Natural killer cell treated with Interleukin-12 subunit alpha and Interleukin-12 subunit beta and Interleukin-15 and Interleukin-18, amount 100 ng/mL, for 72 hours (primary cell): ENCODE data around the gene MYADML2. TPM values are rescaled to one million over a fixed set of nuclear protein-coding genes. Genes with fewer than 3 reads are reported as not detected.

Source experiments
- ATAC-seq, 2 donors: fragments of 150-1000 bp; cut with Tn5 transposase in 1 of 2; sonication (Bioruptor Pico), chemical (Tn5 transposase) in 1 of 2; 2 replicates each; pipeline ENCODE4 v1.10.0; 2021
- DNase-seq: peaks from one replicate; pipeline ENCODE4 v3.0.0; 2022; ENCODE audit warnings: low spot score
- H3K27ac Mint-ChIP-seq, 2 donors: 1 replicate in 1 of 2; 2 replicates in 1 of 2; pipeline ENCODE4 v1.8.0; 2022; ENCODE audit warnings: mixed read lengths in 2 of 2, mild to moderate bottlenecking in 1 of 2, moderate library complexity in 1 of 2
- H3K27me3 Mint-ChIP-seq, 2 donors: 1 replicate in 1 of 2; 2 replicates in 1 of 2; pipeline ENCODE4 v1.8.0; 2022; ENCODE audit warnings: mixed read lengths in 2 of 2
- H3K36me3 Mint-ChIP-seq: one replicate; pipeline ENCODE4 v1.8.0; 2022; ENCODE audit warnings: mixed read lengths
- H3K4me1 Mint-ChIP-seq, 2 donors: 1 replicate in 1 of 2; 2 replicates in 1 of 2; pipeline ENCODE4 v1.8.0; 2022; ENCODE audit warnings: low read depth in 2 of 2, mixed read lengths in 2 of 2, mild to moderate bottlenecking in 1 of 2
- H3K4me3 Mint-ChIP-seq: one replicate; pipeline ENCODE4 v1.8.0; 2022; ENCODE audit warnings: mixed read lengths
- H3K9me3 Mint-ChIP-seq: 2 replicates; pipeline ENCODE4 v1.8.0; 2022; ENCODE audit warnings: mixed read lengths
- total RNA-seq, 2 donors: library from RNA; stranded (reverse); gene quantifications; one replicate each; pipeline ENCODE4 v1.2.3, GENCODE V29; 2022

Gene MYADML2
- total RNA-seq, 2 donors from 2014 or later: not detected

DNA sequence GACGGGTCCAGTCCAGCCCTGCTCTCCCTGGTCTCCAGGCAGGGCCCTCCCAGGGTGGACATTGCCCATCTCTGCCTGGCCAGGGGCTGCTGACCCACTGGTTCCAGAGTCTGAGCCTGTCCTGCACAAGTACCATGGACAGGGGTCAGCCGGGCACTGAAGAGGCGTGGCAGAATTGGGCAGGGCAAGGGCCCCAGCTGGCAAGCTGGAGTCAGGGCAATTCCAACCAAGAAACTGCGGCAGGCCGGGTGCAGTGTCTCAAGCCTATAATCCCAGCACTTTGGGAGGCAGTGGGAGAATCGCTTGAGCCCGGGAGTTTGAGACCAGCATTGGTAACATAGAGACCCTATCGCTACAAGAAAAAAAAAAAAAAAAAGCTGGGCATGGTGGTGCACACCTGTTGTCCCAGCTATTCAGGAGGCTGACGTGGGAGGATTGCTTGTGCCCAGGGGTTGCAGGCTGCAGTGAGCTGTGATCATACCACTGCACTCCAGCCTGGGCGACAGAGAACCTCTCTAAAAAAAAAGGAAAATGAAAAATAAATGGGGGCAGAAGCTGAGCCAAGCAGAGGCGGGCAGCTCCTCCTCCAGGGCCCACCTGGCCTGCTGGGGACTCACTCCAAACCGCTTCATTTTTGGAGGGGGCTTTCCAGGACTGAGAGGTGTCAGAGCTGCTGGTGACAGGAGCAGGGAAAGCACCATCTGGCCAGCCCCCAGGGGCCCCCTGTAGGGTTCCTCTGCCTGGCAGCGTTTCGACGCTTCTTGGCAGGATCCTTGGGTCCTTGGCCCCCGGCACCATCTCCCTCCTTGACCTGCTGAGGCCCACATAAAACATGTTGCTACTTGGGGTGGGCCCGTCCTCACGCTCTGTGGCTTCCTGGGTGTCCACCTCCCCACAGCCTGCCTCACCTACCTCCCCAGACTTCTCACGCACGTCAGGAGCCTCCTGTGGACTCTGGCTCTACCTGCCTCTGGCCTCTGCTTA is 16.6 kb downstream of the MYADML2 start:
- H3K4me3 Mint-ChIP-seq: no peak overlapping the region
- no peak for ATAC-seq
- no peaks in the 10 kb centered on the region for H3K36me3 Mint-ChIP-seq

DNA sequence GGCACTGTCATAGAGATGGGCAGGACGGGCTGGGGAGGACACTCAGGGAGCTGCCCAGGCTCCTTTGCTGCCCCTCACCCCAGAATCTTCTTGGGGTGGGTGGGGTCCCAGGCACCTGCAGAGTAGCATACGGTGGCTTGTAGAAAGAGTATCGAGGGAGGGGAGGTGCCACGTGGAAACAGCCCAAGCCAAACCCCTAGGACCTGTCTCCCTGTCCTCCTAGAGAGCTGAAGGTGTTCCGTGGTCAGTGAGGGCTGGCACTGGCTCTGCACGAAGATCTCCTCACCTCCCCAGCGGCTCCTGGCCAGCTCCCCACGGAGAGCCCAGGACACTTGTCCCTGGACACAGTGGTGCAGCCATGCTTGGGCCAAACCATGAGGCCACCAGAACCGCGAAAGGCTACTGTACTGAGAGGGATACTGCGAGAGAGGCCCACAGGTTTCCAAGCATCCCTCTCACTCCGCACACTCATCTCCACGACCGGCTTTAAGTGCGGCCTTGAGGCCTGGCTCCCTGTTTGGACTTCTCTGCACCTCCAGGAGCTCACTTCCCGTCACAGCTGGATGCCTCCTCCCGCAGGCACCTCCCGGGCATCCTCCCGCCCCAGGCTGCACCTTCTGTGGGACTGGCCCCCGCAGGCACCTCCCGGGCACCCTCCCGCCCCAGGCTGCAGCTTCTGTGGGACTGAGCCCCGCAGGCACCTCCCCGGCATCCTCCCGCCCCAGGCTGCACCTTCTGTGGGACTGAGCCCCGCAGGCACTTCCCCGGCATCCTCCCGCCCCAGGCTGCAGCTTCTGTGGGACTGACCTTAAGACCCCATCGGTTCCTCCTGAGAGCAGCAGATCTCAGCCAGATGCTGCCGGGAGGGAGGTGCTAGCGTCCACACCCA is 17.5 kb downstream of the MYADML2 start:
- ATAC-seq (no peak), DNase-seq (no peak)
- H3K4me1 Mint-ChIP-seq: peaks cover 8 to 9% of the 10 kb centered on the region in 2 donors
- H3K27me3 Mint-ChIP-seq: peaks cover 0 to 7% of the 10 kb centered on the region in 2 donors
- no peaks in the 10 kb centered on the region for H3K36me3 Mint-ChIP-seq
- H3K27ac Mint-ChIP-seq: no peak overlapping the region
- no peaks in the 10 kb centered on the region for H3K9me3 Mint-ChIP-seq
- no peak overlapping the region for H3K4me3 Mint-ChIP-seq

More for the DNA sequence above, 16.6 kb downstream of the MYADML2 start:
- H3K4me1 Mint-ChIP-seq: peaks cover 8 to 9% of the 10 kb centered on the region in 2 donors
- H3K27me3 Mint-ChIP-seq: peaks cover 0 to 7% of the 10 kb centered on the region in 2 donors
- no peaks in the 10 kb centered on the region for H3K9me3 Mint-ChIP-seq
- no peak for DNase-seq
- no peak overlapping the region for H3K27ac Mint-ChIP-seq

DNA sequence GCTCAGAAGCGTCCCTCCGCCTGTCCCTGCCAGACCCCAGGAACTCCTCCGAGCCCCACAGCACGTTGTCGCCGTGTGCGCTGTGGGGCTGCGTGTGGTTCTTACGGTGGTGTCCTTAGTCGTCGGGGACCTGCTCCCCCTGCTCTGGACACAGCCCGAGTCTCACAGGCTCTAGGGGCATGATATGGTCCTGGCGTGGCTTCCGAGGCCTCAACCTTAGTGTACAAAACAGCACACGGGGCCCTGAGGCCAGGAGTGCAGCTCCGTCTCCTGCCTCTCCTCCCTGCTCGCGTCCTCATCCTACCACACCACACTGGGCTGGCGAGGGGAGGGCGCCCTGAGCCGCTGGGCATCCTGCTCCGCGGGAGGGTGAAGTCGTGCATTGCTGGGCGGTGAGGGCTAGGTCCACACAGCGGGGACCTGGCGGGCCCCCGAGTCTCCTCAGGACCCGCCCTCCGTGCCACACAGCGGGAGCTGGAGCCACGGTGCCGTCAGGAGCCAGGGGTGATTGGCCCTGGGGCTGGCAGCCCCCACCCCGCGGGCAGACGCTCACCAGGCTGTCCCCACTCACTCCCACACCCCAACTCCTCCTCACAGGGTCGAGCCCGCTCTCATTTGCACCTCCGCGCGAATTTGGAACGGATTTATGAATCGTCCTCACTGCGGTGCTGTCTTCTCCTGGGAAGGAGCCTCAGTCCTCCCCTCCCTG is 18.3 kb downstream of the MYADML2 start:
- Mint-ChIP-seq H3K9me3 (no peaks in the 10 kb centered on the region), H3K27me3 (peaks cover 0 to 7% of the 10 kb centered on the region in 2 donors), H3K4me1 (peaks cover 11 to 14% of the 10 kb centered on the region in 2 donors), H3K36me3 (no peaks in the 10 kb centered on the region), H3K4me3 (peak overlapping the region; percentile 34), H3K27ac (no peak overlapping the region)
- DNase-seq: no peak
- ATAC-seq: no peak

DNA sequence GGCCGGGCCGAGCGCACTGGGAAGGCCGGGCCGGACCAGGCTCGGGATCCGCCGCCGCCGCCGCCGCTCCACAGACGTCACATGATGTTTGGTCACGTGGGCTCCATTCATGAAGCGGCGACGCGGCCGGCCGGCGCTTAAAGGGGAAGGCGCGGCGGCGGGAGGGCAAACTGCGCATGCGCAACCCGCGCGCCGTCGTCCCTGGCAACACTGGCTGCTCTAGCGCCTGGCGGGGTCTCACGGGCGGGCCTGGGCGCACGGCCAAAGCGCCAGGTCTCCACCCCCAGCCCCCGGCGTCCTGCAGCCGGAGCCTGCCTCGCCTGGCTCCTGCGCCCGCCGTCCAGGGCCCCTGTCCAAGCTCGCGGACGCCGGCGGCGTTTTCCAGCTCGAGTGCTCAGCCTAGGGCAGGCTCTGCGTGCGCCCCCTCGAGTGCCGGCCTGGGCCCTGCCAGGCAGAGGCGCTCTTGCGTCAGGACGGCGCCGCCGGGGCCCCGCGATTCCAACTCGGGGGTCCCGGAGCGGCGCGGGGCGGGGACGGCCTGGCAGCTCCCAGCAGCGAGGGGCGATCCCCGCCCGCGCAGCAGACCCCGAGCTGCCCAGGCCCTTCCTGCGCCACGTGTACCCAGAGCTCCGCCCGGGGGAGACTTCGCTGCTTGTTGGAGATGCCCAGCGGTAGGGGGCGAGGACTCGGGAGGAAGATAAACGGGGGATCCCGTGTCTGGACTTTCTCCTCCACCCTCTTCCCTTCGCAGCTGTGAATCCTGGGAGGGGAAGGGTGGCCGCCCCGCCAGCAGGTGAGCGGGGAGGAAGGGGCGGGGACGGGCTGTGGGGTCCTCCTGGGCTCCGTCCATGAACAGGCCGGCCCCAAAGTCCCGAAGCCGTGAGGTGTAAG is 19.1 kb downstream of the MYADML2 start, which contains the start of gene MAFG:
Gene MAFG, minus strand, starts transcription at position 83 of the 891 bp plus-strand sequence. CDS start 4,550 bp downstream, outside the sequence.
- Mint-ChIP-seq H3K36me3 (no peaks in the 10 kb centered on the region), H3K9me3 (no peaks in the 10 kb centered on the region), H3K27me3 (peaks cover 0 to 7% of the 10 kb centered on the region in 2 donors), H3K4me1 (peaks cover 14% of the 10 kb centered on the region in 2 donors), H3K27ac (peak within 1 kb of the TSS; percentile 79 to 84), H3K4me3 (peak within 1 kb of the TSS; percentile 87)
- ATAC-seq (peak; percentile 81 to 90), DNase-seq (peak; percentile 92)

DNA sequence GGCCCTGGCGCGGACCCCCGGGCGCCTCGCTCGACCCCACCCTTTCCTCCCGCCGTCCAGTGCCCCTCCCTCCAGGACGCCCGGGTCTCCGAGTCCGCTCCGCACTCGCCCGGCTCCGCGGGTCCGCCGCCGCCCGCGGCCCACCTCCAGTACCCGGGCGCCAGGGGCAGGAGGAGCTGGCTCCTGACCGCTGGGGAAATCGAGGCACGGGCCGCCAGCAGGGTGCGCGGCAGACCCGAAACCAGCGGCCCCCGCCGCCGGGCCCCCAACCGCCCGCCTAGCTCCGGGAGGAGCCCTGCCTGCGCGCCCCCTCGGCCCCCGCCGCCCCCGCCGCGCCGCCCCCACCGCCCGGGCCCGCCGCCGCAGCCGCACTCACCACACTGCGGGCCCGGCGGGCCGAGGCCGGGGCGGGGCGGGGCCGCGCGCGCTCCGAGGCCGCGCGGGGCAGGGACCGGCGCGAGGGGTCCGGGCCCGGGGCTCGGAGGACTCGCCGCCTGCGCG is 19.8 kb downstream of the MYADML2 start:
- DNase-seq (no peak), ATAC-seq (peak; percentile 1 to 2)
- peaks cover 14% of the 10 kb centered on the region in 2 donors for H3K4me1 Mint-ChIP-seq
- H3K9me3 Mint-ChIP-seq: no peaks in the 10 kb centered on the region
- no peak overlapping the region for H3K27ac Mint-ChIP-seq
- no peaks in the 10 kb centered on the region for H3K36me3 Mint-ChIP-seq
- peak overlapping the region; percentile 65 for H3K4me3 Mint-ChIP-seq
- peaks cover 0 to 7% of the 10 kb centered on the region in 2 donors for H3K27me3 Mint-ChIP-seq

DNA sequence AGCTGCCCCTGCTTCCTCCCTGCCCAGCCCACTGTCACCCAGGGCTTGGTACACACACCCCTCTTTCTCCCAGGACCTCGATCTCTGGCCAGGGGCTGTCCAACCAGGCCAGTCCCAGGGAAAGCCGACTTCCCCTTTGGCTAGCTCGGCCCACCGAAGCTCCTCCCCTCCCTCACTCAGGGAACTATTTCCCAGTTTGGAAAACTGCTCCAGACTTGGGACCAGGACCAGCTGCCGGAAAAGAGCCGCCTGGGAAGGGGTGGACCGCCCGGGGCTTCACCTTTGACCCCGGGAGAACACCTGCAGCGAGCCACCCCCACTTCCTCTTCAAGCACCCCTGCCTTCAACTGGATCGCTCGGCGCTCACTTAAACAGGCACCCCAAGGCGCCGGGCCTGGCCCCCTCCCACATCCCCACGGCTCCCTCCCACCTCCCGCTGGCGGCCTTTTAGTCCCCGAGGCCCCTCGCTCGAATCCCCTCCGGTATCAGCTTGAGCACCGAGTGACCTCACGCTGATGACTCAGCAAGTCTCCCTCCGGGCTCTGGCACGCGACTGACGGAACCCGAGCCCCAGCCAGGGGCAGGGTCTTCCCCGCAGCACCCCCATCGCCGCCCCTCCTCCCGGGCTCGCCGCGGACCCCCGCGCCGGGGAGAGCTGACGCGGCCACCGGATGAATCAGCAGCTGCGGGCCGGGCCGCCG is 20.4 kb downstream of the MYADML2 start:
- ATAC-seq: peak; percentile 4 to 14
- H3K27me3 Mint-ChIP-seq: peaks cover 0 to 5% of the 10 kb centered on the region in 2 donors
- no peaks in the 10 kb centered on the region for H3K36me3 Mint-ChIP-seq
- peak; percentile 72 for DNase-seq
- no peaks in the 10 kb centered on the region for H3K9me3 Mint-ChIP-seq
- peak overlapping the region; percentile 87 for H3K4me3 Mint-ChIP-seq
- peaks cover 14% of the 10 kb centered on the region in 2 donors for H3K4me1 Mint-ChIP-seq
- peak overlapping the region; percentile 79 to 84 for H3K27ac Mint-ChIP-seq

DNA sequence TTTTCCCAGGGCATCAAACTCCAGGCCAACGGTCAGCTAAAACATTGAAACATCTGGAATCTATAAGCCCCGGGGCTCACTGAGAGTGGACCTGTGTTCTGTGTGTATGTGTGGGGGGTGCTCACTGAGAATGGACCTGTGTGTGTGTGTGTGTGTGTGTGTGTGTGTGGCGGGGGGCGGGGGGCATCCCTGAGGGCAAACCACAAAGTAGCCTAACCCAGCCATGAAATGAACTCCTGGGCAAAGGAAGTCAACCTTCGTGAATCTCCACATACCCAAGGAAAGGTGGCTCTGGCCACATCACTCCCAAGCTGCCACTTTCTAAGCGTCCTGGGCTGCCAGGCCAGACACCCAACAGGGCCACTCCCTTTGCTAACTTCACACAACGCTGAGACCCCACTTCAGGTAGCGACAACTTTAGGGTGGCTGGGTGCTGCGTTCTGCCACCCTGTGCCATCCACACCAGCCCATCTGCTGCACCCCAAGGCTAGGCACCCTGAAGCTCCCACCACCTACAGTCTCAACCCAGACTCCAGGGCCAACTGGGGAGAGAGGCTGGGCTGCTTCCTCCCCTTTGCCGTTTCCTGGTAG is 21.1 kb downstream of the MYADML2 start:
- peaks cover 0 to 2% of the 10 kb centered on the region in 2 donors for H3K27me3 Mint-ChIP-seq
- H3K4me1 Mint-ChIP-seq: peaks cover 13 to 14% of the 10 kb centered on the region in 2 donors
- H3K36me3 Mint-ChIP-seq: no peaks in the 10 kb centered on the region
- no peaks in the 10 kb centered on the region for H3K9me3 Mint-ChIP-seq
- H3K27ac Mint-ChIP-seq: peak overlapping the region; percentile 79 to 84
- ATAC-seq: no peak
- peak overlapping the region; percentile 87 for H3K4me3 Mint-ChIP-seq
- DNase-seq: no peak

DNA sequence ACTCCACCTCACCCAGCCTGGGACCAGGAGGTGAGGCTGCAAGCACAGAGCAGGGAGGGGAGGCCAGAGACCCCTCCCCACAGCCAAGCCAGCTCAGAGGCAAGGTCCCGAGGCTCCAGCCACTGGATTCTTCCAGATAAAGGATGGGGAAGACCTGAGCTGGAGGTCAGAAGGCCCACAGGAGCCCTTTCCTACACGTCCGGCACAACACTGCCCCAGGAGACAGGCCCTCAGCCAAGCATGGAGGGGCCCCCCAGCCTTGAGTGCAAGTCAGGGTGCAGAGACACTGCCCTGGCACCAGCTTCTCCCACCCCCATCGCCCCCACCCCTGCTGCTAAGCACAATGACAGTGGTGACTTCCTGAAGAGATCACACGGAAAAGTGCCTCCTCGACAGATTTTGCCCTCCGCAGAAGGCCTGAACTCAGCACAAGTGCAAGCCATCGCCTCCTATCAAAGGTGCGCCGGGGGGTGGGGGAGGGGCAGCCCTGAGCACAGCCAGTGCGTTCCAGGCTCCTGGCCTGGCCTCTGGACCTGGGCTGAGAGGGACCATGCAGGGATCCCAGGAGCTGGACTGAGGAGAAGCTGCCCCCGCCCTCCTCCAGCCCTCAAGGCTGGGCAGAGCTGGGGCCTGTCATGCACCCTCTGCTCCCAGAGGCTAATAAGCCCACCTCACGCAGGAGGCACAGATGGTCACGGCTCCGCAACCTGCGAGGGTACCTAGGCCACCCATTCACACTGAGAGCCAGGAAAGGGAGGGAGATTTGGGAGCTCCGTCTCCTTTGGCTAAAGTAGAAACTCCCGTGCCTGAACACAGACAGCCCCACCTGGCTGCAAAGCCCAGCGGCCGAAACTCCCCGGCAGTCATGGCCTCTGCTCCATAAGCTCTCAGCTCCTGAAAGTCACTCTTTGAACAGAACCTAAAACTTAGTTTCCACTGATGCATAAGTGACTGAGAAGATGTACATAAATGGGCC is 22.2 kb downstream of the MYADML2 start:
- Mint-ChIP-seq H3K4me3 (peak overlapping the region; percentile 30), H3K27ac (peak overlapping the region in 1 of 2 donors; percentile 84), H3K36me3 (no peaks in the 10 kb centered on the region), H3K27me3 (no peaks in the 10 kb centered on the region), H3K4me1 (peaks cover 11 to 14% of the 10 kb centered on the region in 2 donors), H3K9me3 (no peaks in the 10 kb centered on the region)
- DNase-seq (no peak), ATAC-seq (no peak)

DNA sequence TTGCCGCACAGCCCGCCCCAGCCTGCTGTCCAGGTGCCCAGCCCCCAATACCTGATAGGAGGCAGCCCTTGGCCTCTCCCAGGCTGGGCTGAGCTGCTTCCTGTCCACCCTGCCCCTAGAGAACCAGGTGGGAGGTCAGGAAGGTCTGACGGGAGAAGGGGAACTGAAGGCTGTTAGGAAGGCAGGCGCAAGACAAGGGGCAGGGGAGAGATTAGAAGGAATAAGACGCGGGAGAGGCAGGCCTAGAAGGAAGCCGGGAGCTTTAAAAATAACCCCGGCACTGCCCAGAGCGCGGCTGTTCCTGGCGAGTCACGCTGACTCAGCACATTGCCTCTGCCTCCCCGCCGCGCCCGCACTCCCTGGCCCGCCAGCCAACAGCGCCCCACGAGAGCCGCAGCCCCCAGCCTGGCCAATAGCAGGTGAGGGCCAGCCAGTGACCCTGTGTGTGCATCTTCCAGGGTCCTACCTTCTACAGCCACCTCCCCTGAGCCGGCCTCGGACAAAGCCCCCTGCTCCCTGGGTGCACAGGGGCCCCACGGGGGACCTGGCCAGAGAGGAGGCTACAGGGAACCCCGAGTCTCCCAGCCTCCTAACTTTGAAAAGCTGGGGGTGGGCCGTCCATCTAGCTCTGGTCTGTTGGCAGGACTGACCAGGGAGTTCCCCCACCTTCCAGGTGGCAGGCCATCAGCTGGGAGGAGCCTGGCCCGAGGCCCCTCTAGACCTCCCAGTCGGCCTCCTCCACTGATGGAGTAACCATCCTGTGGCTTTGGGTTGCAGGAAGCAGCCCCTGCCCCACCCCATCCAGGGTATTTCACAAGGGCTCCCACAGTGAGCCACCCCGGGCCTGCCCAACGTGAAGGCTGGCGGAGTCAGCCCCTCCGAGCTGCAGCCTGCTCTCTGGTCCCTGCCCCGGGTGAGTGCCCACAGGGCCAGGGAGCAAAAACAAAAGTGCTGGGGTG is 23.5 kb downstream of the MYADML2 start:
- H3K4me1 Mint-ChIP-seq: peaks cover 14 to 19% of the 10 kb centered on the region in 2 donors
- H3K27me3 Mint-ChIP-seq: no peaks in the 10 kb centered on the region
- DNase-seq (no peak), ATAC-seq (peak in 1 of 2 donors; percentile 5)
- H3K36me3 Mint-ChIP-seq: no peaks in the 10 kb centered on the region
- H3K4me3 Mint-ChIP-seq: peak overlapping the region; percentile 72
- H3K9me3 Mint-ChIP-seq: no peaks in the 10 kb centered on the region
- H3K27ac Mint-ChIP-seq: peak overlapping the region in 1 of 2 donors; percentile 70
